ENCODE data around the gene MAGI2.

Gene MAGI2

DNA sequence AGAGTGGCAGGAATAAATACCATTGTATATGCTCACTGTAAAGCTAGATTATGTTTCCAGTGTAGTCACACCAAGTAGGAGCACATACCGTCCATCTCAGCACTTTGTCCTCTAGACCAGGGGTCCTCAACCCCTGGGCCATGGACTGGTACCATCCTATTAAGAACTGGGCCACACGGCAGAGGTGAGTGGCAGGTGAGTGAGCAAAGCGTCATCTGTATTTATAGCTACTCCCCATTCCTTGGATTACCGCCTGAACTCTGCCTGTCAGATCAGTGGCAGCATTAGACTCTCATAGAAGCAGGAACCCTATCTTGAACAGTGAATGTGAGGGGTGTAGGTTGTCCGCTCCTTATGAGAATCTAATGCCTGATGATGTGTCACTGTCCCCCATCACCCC, 735.3 kb downstream of the MAGI2 start:
- H3K27me3 ChIP-seq (replicated peaks): no peaks in the 10 kb centered on the region
- no peak overlapping the region for H3K27ac ChIP-seq
- no peak overlapping the region for H3K4me3 ChIP-seq (ENCODE audit: low read depth, low read length)
- TF ChIP-seq, protein P1, sequence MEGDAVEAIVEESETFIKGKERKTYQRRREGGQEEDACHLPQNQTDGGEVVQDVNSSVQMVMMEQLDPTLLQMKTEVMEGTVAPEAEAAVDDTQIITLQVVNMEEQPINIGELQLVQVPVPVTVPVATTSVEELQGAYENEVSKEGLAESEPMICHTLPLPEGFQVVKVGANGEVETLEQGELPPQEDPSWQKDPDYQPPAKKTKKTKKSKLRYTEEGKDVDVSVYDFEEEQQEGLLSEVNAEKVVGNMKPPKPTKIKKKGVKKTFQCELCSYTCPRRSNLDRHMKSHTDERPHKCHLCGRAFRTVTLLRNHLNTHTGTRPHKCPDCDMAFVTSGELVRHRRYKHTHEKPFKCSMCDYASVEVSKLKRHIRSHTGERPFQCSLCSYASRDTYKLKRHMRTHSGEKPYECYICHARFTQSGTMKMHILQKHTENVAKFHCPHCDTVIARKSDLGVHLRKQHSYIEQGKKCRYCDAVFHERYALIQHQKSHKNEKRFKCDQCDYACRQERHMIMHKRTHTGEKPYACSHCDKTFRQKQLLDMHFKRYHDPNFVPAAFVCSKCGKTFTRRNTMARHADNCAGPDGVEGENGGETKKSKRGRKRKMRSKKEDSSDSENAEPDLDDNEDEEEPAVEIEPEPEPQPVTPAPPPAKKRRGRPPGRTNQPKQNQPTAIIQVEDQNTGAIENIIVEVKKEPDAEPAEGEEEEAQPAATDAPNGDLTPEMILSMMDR (IDR thresholded peaks at IDR 0.05; ENCODE audit: low read depth, low read length, missing control alignments): no peak
- no peak for DNase-seq
- in situ Hi-C loops (cut with HindIII; ENCODE audit: low pct_ligation_motif_present, low sequenced_read_pairs): no loop called here
- H3K36me3 ChIP-seq (replicated peaks): no peaks in the 10 kb centered on the region

DNA sequence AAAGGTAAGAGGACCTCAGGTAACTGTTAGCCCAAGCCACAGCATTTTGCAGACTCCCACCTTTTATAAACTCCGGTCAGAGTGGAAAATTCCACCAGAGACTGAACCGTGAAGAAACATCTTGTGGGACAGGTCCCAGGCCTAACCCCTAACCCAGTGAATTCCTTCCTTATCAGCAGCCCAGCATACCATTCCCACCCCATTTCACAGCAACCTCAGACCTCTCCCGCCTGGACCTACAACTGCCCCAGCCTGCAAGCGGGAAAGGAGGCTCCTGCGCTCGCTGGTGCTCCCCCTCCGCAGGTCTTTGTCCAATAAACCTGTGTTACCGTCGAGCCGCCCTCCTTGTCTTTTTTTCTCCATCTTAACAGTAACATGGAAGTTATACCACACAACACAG, 736.6 kb downstream of the MAGI2 start:
- TF ChIP-seq, protein P1 (IDR thresholded peaks at IDR 0.05; ENCODE audit: low read depth, low read length, missing control alignments): no peak
- in situ Hi-C loops (cut with HindIII; ENCODE audit: low pct_ligation_motif_present, low sequenced_read_pairs): no loop called here
- no peak for DNase-seq
- Histone ChIP-seq H3K27me3 (replicated peaks) (no peaks in the 10 kb centered on the region), H3K4me3 (ENCODE audit: low read depth, low read length) (no peak overlapping the region), H3K27ac (no peak overlapping the region), H3K36me3 (replicated peaks) (no peaks in the 10 kb centered on the region)

DNA sequence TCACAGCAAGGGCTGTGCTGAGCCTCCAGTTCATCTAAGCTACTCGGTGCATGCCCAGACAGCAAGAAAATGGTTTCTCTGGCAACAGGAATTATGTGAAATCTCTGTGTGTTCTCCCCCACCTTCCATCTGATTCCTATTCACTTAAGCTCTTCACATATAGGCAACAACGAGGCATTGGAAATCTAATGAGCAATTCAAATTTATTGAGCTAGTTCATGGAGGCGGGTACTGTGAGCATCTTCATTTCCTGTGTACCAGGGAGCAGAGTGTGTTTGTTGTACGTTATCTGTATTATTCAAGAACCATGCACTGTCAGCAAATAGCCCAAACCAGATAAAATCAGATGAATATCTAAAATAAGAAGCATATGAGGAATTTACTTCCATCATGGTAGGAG, 739.1 kb downstream of the MAGI2 start:
- TF ChIP-seq, protein P1 (IDR thresholded peaks at IDR 0.05; ENCODE audit: low read depth, low read length, missing control alignments): no peak
- H3K4me3 ChIP-seq (ENCODE audit: low read depth, low read length): no peak overlapping the region
- H3K27ac ChIP-seq: no peak overlapping the region
- in situ Hi-C loops (cut with HindIII; ENCODE audit: low pct_ligation_motif_present, low sequenced_read_pairs): no loop called here
- no peaks in the 10 kb centered on the region for H3K36me3 ChIP-seq (replicated peaks)
- DNase-seq: no peak
- no peaks in the 10 kb centered on the region for H3K27me3 ChIP-seq (replicated peaks)

DNA sequence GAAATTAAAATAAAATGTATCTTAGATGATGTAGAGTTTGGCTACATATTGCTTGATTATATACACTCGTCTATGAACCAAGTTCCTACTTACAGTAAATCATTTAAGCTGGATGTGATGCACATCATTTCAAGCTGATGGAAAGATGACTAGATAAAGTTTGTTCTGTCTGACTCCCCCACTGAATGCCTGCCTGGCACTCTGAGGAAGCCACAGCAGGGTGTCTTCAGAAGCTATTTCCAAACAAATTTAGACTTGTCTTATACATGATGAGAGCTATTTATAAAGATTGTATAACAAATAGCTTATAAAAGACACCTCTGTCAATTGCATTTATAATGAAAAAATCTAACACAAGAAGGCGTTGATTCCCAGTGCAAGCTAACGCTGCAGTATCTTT, 741.4 kb downstream of the MAGI2 start:
- Histone ChIP-seq H3K27me3 (replicated peaks) (no peaks in the 10 kb centered on the region), H3K27ac (no peak overlapping the region), H3K4me3 (ENCODE audit: low read depth, low read length) (no peak overlapping the region), H3K36me3 (replicated peaks) (no peaks in the 10 kb centered on the region)
- TF ChIP-seq, protein P1 (IDR thresholded peaks at IDR 0.05; ENCODE audit: low read depth, low read length, missing control alignments): no peak
- no peak for DNase-seq
- in situ Hi-C loops (cut with HindIII; ENCODE audit: low pct_ligation_motif_present, low sequenced_read_pairs): no loop called here

DNA sequence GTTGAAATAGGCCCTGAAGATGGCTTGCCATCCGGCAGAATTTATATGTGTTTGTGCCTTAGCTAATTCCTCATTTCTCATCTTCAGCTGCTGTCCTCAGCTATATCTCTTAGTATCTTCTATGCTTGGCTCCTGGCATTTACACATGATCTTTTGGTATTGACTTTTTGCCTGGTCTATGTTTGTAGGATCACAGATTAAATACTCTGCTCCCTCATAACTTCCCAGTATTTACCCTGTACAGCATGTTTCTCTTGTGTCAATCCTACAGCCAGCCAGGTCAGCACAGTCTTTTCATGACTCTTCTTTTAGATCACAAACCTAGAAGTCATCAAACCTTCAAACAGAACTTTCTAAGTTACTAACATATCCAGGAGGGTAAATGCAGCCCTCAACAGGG, 743.8 kb downstream of the MAGI2 start:
- no peak overlapping the region for H3K27ac ChIP-seq
- H3K4me3 ChIP-seq (ENCODE audit: low read depth, low read length): no peak overlapping the region
- no peaks in the 10 kb centered on the region for H3K27me3 ChIP-seq (replicated peaks)
- TF ChIP-seq, protein P1 (IDR thresholded peaks at IDR 0.05; ENCODE audit: low read depth, low read length, missing control alignments): no peak
- in situ Hi-C loops (cut with HindIII; ENCODE audit: low pct_ligation_motif_present, low sequenced_read_pairs): no loop called here
- H3K36me3 ChIP-seq (replicated peaks): no peaks in the 10 kb centered on the region
- DNase-seq: no peak

DNA sequence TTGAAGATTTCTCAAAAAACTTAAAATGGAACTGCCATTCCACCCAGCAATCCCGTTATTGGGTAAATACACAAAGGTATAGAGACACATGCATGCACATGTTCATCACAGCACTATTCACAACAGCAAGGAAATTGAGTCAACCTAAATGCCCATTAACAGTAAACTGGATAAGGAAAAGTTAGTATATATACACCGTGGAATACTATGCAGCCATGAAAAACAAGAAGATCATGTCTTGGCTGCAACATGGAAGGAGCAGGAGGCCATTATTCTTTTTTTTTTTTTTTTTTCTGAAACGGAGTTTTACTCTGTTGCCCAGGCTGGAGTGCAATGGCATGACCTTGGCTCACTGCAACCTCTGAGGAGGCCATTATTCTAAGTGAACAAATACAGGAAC, 749.0 kb downstream of the MAGI2 start:
- H3K36me3 ChIP-seq (replicated peaks): no peaks in the 10 kb centered on the region
- in situ Hi-C loops (cut with HindIII; ENCODE audit: low pct_ligation_motif_present, low sequenced_read_pairs): no loop called here

More for the DNA sequence above, 749.0 kb downstream of the MAGI2 start:
- Histone ChIP-seq H3K4me3 (ENCODE audit: low read depth, low read length) (no peak overlapping the region), H3K27me3 (replicated peaks) (no peaks in the 10 kb centered on the region), H3K27ac (no peak overlapping the region)
- DNase-seq: no peak
- TF ChIP-seq, protein P1 (IDR thresholded peaks at IDR 0.05; ENCODE audit: low read depth, low read length, missing control alignments): no peak
